Measurements from ENCODE around the gene METTL4. TPM values are rescaled to one million over a fixed set of nuclear protein-coding genes. Genes with fewer than 3 reads are reported as not detected.
A peak's percentile ranks its signal among the peaks of the same experiment; 100 is the strongest.

Gene METTL4
- total RNA-seq, 8 experiments from 2014 or later: 4.7 to 14.1 (median 7.6) TPM

- no peak for ATAC-seq (replicated peaks in 6 of 8)
- Histone ChIP-seq H3K27ac (no peak overlapping the region), H3K4me3 (no peak overlapping the region), H3K4me1 (replicated peaks in 1 of 2) (peaks cover 0 to 2% of the 10 kb centered on the region in 2 donors)
- in situ Hi-C loops (cut with MboI; ENCODE audit: low pct_unique_long_range_greater_than_20kb in 2 of 9, low sequenced_read_pairs in 9 of 9, unreplicated experiment in 9 of 9): no loop called here
- 64 to 100% (median 97%) methylated on average over 2 to 5 of the region's 5 CpGs for WGBS, 10 experiments
Measured at GRCh38 chr18:2588666-2589344, 17.5 kb upstream of the METTL4 start.

GRCh38 chr18:2587788-2588187, 16.5 kb upstream of the METTL4 start:
- 80 to 100% (median 90%) methylated on average over 1 to 3 of the region's 3 CpGs; no CpG with 5 or more reads in 2 of the 10 experiments for WGBS, 10 experiments
- Histone ChIP-seq H3K27ac (no peak overlapping the region), H3K4me3 (no peak overlapping the region), H3K4me1 (replicated peaks in 1 of 2) (peaks cover 0 to 2% of the 10 kb centered on the region in 2 donors)
- in situ Hi-C loops (cut with MboI; ENCODE audit: low pct_unique_long_range_greater_than_20kb in 2 of 9, low sequenced_read_pairs in 9 of 9, unreplicated experiment in 9 of 9): no loop called here
- no peak for ATAC-seq (replicated peaks in 6 of 8)

- no peak overlapping the region for H3K4me3 ChIP-seq
- in situ Hi-C loops (cut with MboI; ENCODE audit: low pct_unique_long_range_greater_than_20kb in 2 of 9, low sequenced_read_pairs in 9 of 9, unreplicated experiment in 9 of 9): loop anchor here in 4 of 9 experiments (25.0 kb wide), 1 partner anchor 1711 kb away; no protein-coding TSS in a partner anchor
- 0 to 44% (median 30%) methylated on average over 1 to 2 of the region's 2 CpGs; no CpG with 5 or more reads in 1 of the 10 experiments for WGBS, 10 experiments
- ATAC-seq (replicated peaks in 6 of 8): no peak
- H3K4me1 ChIP-seq (replicated peaks in 1 of 2): peaks cover 9 to 11% of the 10 kb centered on the region in 2 donors
- H3K27ac ChIP-seq: no peak overlapping the region
Measured at GRCh38 chr18:2573408-2573807, 2.1 kb upstream of the METTL4 start.

- WGBS, 10 experiments: 3 to 57% (median 8%) methylated on average over 3 to 5 of the region's 5 CpGs; no CpG with 5 or more reads in 2 of the 10 experiments
- Histone ChIP-seq H3K27ac (no peak overlapping the region), H3K4me1 (replicated peaks in 1 of 2) (peaks cover 9 to 11% of the 10 kb centered on the region in 2 donors), H3K4me3 (peak overlapping the region in 2 of 5 donors; percentile 92 to 96)
- ATAC-seq (replicated peaks in 6 of 8): no peak
- in situ Hi-C loops (cut with MboI; ENCODE audit: low pct_unique_long_range_greater_than_20kb in 2 of 9, low sequenced_read_pairs in 9 of 9, unreplicated experiment in 9 of 9): loop anchor here in 4 of 9 experiments (25.0 kb wide), 1 partner anchor 1711 kb away; no protein-coding TSS in a partner anchor
Measured at GRCh38 chr18:2572892-2573291, 1.6 kb upstream of the METTL4 start.

GRCh38 chr18:2572171-2572569, 865 bp upstream of the METTL4 start:
- WGBS, 10 experiments: 0 to 20% (median 0%) methylated on average over 1 of the region's 1 CpG; no CpG with 5 or more reads in 5 of the 10 experiments
- in situ Hi-C loops (cut with MboI; ENCODE audit: low pct_unique_long_range_greater_than_20kb in 2 of 9, low sequenced_read_pairs in 9 of 9, unreplicated experiment in 9 of 9): loop anchor here in 4 of 9 experiments (25.0 kb wide), 1 partner anchor 1710 kb away; no protein-coding TSS in a partner anchor
- peaks cover 9 to 11% of the 10 kb centered on the region in 2 donors for H3K4me1 ChIP-seq (replicated peaks in 1 of 2)
- peak overlapping the region; percentile 89 to 96 (median 92) for H3K4me3 ChIP-seq
- no peak overlapping the region for H3K27ac ChIP-seq
- peak in 1 of 8 experiments; percentile 2 for ATAC-seq (replicated peaks in 6 of 8)

GRCh38 chr18:2570772-2571199, 519 bp downstream of the METTL4 start:
- in situ Hi-C loops (cut with MboI; ENCODE audit: low pct_unique_long_range_greater_than_20kb in 2 of 9, low sequenced_read_pairs in 9 of 9, unreplicated experiment in 9 of 9): loop anchor here in 4 of 9 experiments (25.0 kb wide), 1 partner anchor 1708 kb away; no protein-coding TSS in a partner anchor
- WGBS, 10 experiments: 0 to 2% (median 0%) methylated on average over 6 to 8 of the region's 16 CpGs; no CpG with 5 or more reads in 6 of the 10 experiments
- H3K27ac ChIP-seq: peak overlapping the region; percentile 100
- H3K4me3 ChIP-seq: peak overlapping the region; percentile 89 to 96 (median 92)
- ATAC-seq (replicated peaks in 6 of 8): peak; percentile 69 to 83 (median 80)
- peaks cover 9 to 11% of the 10 kb centered on the region in 2 donors for H3K4me1 ChIP-seq (replicated peaks in 1 of 2)

GRCh38 chr18:2569338-2570207, 1.7 kb downstream of the METTL4 start:
- peak overlapping the region in 4 of 5 donors; percentile 89 to 96 (median 94) for H3K4me3 ChIP-seq
- in situ Hi-C loops (cut with MboI; ENCODE audit: low pct_unique_long_range_greater_than_20kb in 2 of 9, low sequenced_read_pairs in 9 of 9, unreplicated experiment in 9 of 9): loop anchor here in 4 of 9 experiments (25.0 kb wide), 1 partner anchor 1707 kb away; no protein-coding TSS in a partner anchor
- H3K4me1 ChIP-seq (replicated peaks in 1 of 2): peaks cover 9 to 11% of the 10 kb centered on the region in 2 donors
- WGBS, 10 experiments: 67 to 100% (median 84%) methylated on average over 2 to 5 of the region's 10 CpGs; no CpG with 5 or more reads in 3 of the 10 experiments
- H3K27ac ChIP-seq: no peak overlapping the region
- ATAC-seq (replicated peaks in 6 of 8): no peak

GRCh38 chr18:2568605-2569004, 2.7 kb downstream of the METTL4 start:
- in situ Hi-C loops (cut with MboI; ENCODE audit: low pct_unique_long_range_greater_than_20kb in 2 of 9, low sequenced_read_pairs in 9 of 9, unreplicated experiment in 9 of 9): loop anchor here in 4 of 9 experiments (25.0 kb wide), 1 partner anchor 1706 kb away; no protein-coding TSS in a partner anchor
- WGBS, 10 experiments: 40 to 100% (median 93%) methylated on average over 1 to 3 of the region's 3 CpGs; no CpG with 5 or more reads in 4 of the 10 experiments

GRCh38 chr18:2568129-2568528, 3.2 kb downstream of the METTL4 start:
- Histone ChIP-seq H3K4me1 (replicated peaks in 1 of 2) (peaks cover 9 to 11% of the 10 kb centered on the region in 2 donors), H3K27ac (no peak overlapping the region), H3K4me3 (no peak overlapping the region)
- WGBS, 10 experiments: 54 to 83% (median 80%) methylated on average over 1 to 6 of the region's 6 CpGs; no CpG with 5 or more reads in 6 of the 10 experiments
- in situ Hi-C loops (cut with MboI; ENCODE audit: low pct_unique_long_range_greater_than_20kb in 2 of 9, low sequenced_read_pairs in 9 of 9, unreplicated experiment in 9 of 9): loop anchor here in 4 of 9 experiments (25.0 kb wide), 1 partner anchor 1706 kb away; no protein-coding TSS in a partner anchor
- no peak for ATAC-seq (replicated peaks in 6 of 8)

More at GRCh38 chr18:2568605-2569004, 2.7 kb downstream of the METTL4 start:
- no peak overlapping the region for H3K4me3 ChIP-seq
- peaks cover 9 to 11% of the 10 kb centered on the region in 2 donors for H3K4me1 ChIP-seq (replicated peaks in 1 of 2)
- H3K27ac ChIP-seq: no peak overlapping the region
- ATAC-seq (replicated peaks in 6 of 8): no peak

GRCh38 chr18:2564373-2564772, 6.9 kb downstream of the METTL4 start:
- WGBS, 10 experiments: 80 to 100% (median 100%) methylated on average over 1 of the region's 1 CpG; no CpG with 5 or more reads in 3 of the 10 experiments
- no peak for ATAC-seq (replicated peaks in 6 of 8)
- no peaks in the 10 kb centered on the region for H3K4me1 ChIP-seq (replicated peaks in 1 of 2)
- H3K27ac ChIP-seq: no peak overlapping the region
- in situ Hi-C loops (cut with MboI; ENCODE audit: low pct_unique_long_range_greater_than_20kb in 2 of 9, low sequenced_read_pairs in 9 of 9, unreplicated experiment in 9 of 9): loop anchor here in 4 of 9 experiments (25.0 kb wide), 1 partner anchor 1702 kb away; no protein-coding TSS in a partner anchor
- H3K4me3 ChIP-seq: no peak overlapping the region

- no peak for ATAC-seq (replicated peaks in 6 of 8)
- in situ Hi-C loops (cut with MboI; ENCODE audit: low pct_unique_long_range_greater_than_20kb in 2 of 9, low sequenced_read_pairs in 9 of 9, unreplicated experiment in 9 of 9): loop anchor here in 4 of 9 experiments (25.0 kb wide), 1 partner anchor 1697 kb away; no protein-coding TSS in a partner anchor
- Histone ChIP-seq H3K4me1 (replicated peaks in 1 of 2) (no peaks in the 10 kb centered on the region), H3K27ac (no peak overlapping the region), H3K4me3 (no peak overlapping the region)
- WGBS, 10 experiments: 78 to 100% (median 100%) methylated on average over 1 of the region's 1 CpG; no CpG with 5 or more reads in 1 of the 10 experiments
Measured at GRCh38 chr18:2559249-2559648, 12.1 kb downstream of the METTL4 start.

GRCh38 chr18:2557536-2557935, 13.8 kb downstream of the METTL4 start:
- peak in 2 of 8 experiments; percentile 26 to 51 for ATAC-seq (replicated peaks in 6 of 8)
- 40% methylated on average over 1 of the region's 1 CpG; no CpG with 5 or more reads in 9 of the 10 experiments for WGBS, 10 experiments
- no peak overlapping the region for H3K27ac ChIP-seq
- no peaks in the 10 kb centered on the region for H3K4me1 ChIP-seq (replicated peaks in 1 of 2)
- in situ Hi-C loops (cut with MboI; ENCODE audit: low pct_unique_long_range_greater_than_20kb in 2 of 9, low sequenced_read_pairs in 9 of 9, unreplicated experiment in 9 of 9): loop anchor here in 4 of 9 experiments (25.0 kb wide), 1 partner anchor 1695 kb away; no protein-coding TSS in a partner anchor
- H3K4me3 ChIP-seq: no peak overlapping the region

All from motor neuron (in vitro differentiated cells).